Esophagus squamous epithelium (tissue), 5 donors: ENCODE data around the gene ARPIN. TPM values are rescaled to one million over a fixed set of nuclear protein-coding genes. Genes with fewer than 3 reads are reported as not detected.

Experiments used
- DNase-seq: peaks from one replicate; lab custom pipeline; 2025; lab: John Stamatoyannopoulos, UW
- H3K27ac ChIP-seq, 4 donors: fragments of 200-600 bp; sonication (generic); one replicate each; pipeline ENCODE4 v1.5.1; 2016 to 2019; ENCODE audit warnings: mild to moderate bottlenecking in 1 of 4
- H3K27me3 ChIP-seq, 4 donors: fragments of 200-600 bp; sonication (generic); 1 replicate in 3 of 4; 2 replicates in 1 of 4; pipeline versions ENCODE4 v1.5.1 to v1.6.0; 2017 to 2021; ENCODE audit warnings: antibody characterized with exemption in 1 of 4
- H3K36me3 ChIP-seq, 3 donors: fragments of 200-600 bp; sonication (generic); one replicate each; pipeline ENCODE4 v1.5.1; 2016 to 2019
- H3K4me1 ChIP-seq, 3 donors: fragments of 200-600 bp; sonication (generic); one replicate each; pipeline ENCODE4 v1.5.1; 2017 to 2019
- H3K4me3 ChIP-seq, 4 donors: fragments of 200-600 bp; sonication (generic); 1 replicate in 3 of 4; 2 replicates in 1 of 4; pipeline ENCODE4 v1.5.1; 2016 to 2019; ENCODE audit warnings: mild to moderate bottlenecking in 2 of 4, moderate library complexity in 1 of 4
- H3K9me3 ChIP-seq, 3 donors: fragments of 200-600 bp; sonication (generic); one replicate each; pipeline ENCODE4 v1.5.1; 2016 to 2019
- CTCF ChIP-seq, 6 experiments: fragments of 450-650 bp in 4 of 6; fragments of 200-600 bp in 2 of 6; sonication (generic) in 2 of 6; IDR thresholded peaks; one replicate each; pipeline ENCODE4 v1.5.1; 2016 to 2019; ENCODE audit warnings: antibody characterized with exemption in 6 of 6, mild to moderate bottlenecking in 4 of 6, moderate library complexity in 4 of 6
- POLR2A ChIP-seq, 4 donors: fragments of 450-650 bp; IDR thresholded peaks; one replicate each; pipeline ENCODE4 v1.6.1; 2017; ENCODE audit warnings: antibody characterized with exemption in 4 of 4, mild to moderate bottlenecking in 4 of 4, moderate library complexity in 3 of 4
- WGBS, 2 donors: methylation state at CpG; one replicate each; pipeline ENCODE4 v1.1.5; 2018; 5-methylcytosine and 5-hydroxymethylcytosine counted together
- intact Hi-C: fragments of 100-400 bp; cut with DNase I; formaldehyde crosslinking; loops from one replicate; pipeline ENCODE4 v1.15.0; 2022
- total RNA-seq, 4 donors: library from RNA; depleted of rRNA; stranded (reverse); fragments of >200 nt; gene quantifications; one replicate each; pipeline ENCODE4 v1.1.0, GENCODE V29; 2016
- donor health status: DM: yes; HTN: yes; CAD: no.

The ARPIN gene
- total RNA-seq, 4 donors from 2014 or later = 11.0 to 17.9 (median 14.2) TPM

- Histone ChIP-seq H3K9me3 (no peaks in the 10 kb centered on the region), H3K27ac (no peak overlapping the region), H3K36me3 (no peaks in the 10 kb centered on the region), H3K27me3 (no peaks in the 10 kb centered on the region), H3K4me1 (no peaks in the 10 kb centered on the region), H3K4me3 (no peak overlapping the region)
- DNase-seq = no peak
- WGBS, 2 donors = 83 to 94% methylated on average over 14 of the region's 14 CpGs
- no peak for TF ChIP-seq POLR2A (IDR thresholded peaks at IDR 0.05)
- TF ChIP-seq CTCF (IDR thresholded peaks at IDR 0.05) = no peak
- intact Hi-C loops = no loop called here
Observed at GRCh38 chr15:89936786-89937265, 24.1 kb upstream of the ARPIN start.

- H3K27ac ChIP-seq = no peak overlapping the region
Observed at GRCh38 chr15:89936051-89936785, 23.5 kb upstream of the ARPIN start.

GRCh38 chr15:89932880-89933279 lies 20.1 kb upstream of the ARPIN start:
- Histone ChIP-seq H3K4me3 (no peak overlapping the region), H3K27ac (no peak overlapping the region), H3K4me1 (no peaks in the 10 kb centered on the region), H3K9me3 (no peaks in the 10 kb centered on the region), H3K27me3 (no peaks in the 10 kb centered on the region), H3K36me3 (no peaks in the 10 kb centered on the region)
- 97 to 100% methylated on average over 3 of the region's 3 CpGs for WGBS, 2 donors
- no peak for DNase-seq
- TF ChIP-seq CTCF (IDR thresholded peaks at IDR 0.05) (no peak), POLR2A (IDR thresholded peaks at IDR 0.05) (no peak)
- intact Hi-C loops = no loop called here

More at GRCh38 chr15:89936051-89936785, 23.5 kb upstream of the ARPIN start:
- no peaks in the 10 kb centered on the region for H3K36me3 ChIP-seq
- WGBS, 2 donors = 76 to 91% methylated on average over 8 of the region's 8 CpGs
- intact Hi-C loops = no loop called here
- no peaks in the 10 kb centered on the region for H3K9me3 ChIP-seq
- no peaks in the 10 kb centered on the region for H3K4me1 ChIP-seq
- H3K4me3 ChIP-seq = no peak overlapping the region
- TF ChIP-seq CTCF (IDR thresholded peaks at IDR 0.05) = no peak
- TF ChIP-seq POLR2A (IDR thresholded peaks at IDR 0.05) = no peak
- no peaks in the 10 kb centered on the region for H3K27me3 ChIP-seq
- no peak for DNase-seq

GRCh38 chr15:89928421-89928820 lies 15.7 kb upstream of the ARPIN start:
- Histone ChIP-seq H3K9me3 (no peaks in the 10 kb centered on the region), H3K27me3 (no peaks in the 10 kb centered on the region), H3K4me3 (no peak overlapping the region), H3K27ac (no peak overlapping the region), H3K4me1 (no peaks in the 10 kb centered on the region), H3K36me3 (no peaks in the 10 kb centered on the region)
- DNase-seq = no peak
- TF ChIP-seq POLR2A (IDR thresholded peaks at IDR 0.05) (no peak), CTCF (IDR thresholded peaks at IDR 0.05) (no peak)
- intact Hi-C loops = no loop called here
- WGBS, 2 donors = 68 to 72% methylated on average over 4 of the region's 4 CpGs

GRCh38 chr15:89926158-89926557 lies 13.4 kb upstream of the ARPIN start:
- no peak overlapping the region for H3K27ac ChIP-seq
- H3K27me3 ChIP-seq = no peaks in the 10 kb centered on the region
- no peaks in the 10 kb centered on the region for H3K36me3 ChIP-seq
- H3K9me3 ChIP-seq = no peaks in the 10 kb centered on the region
- no peak overlapping the region for H3K4me3 ChIP-seq
- intact Hi-C loops = no loop called here
- DNase-seq = no peak
- TF ChIP-seq CTCF (IDR thresholded peaks at IDR 0.05) (no peak), POLR2A (IDR thresholded peaks at IDR 0.05) (no peak)
- peaks cover 0 to 10% (median 0%) of the 10 kb centered on the region in 3 donors for H3K4me1 ChIP-seq
- WGBS, 2 donors = 58 to 72% methylated on average over 2 of the region's 2 CpGs
